ENCODE results near the gene DCTPP1. TPM values are rescaled to one million over a fixed set of nuclear protein-coding genes. Genes with fewer than 3 reads are reported as not detected.

Gene DCTPP1
- total and polyA plus RNA-seq, 9 of the 15 experiments (the other 6 are each of a cell fraction or from before 2014, with no cell fraction given): 45.0 to 132 (median 80.6) TPM

DNA sequence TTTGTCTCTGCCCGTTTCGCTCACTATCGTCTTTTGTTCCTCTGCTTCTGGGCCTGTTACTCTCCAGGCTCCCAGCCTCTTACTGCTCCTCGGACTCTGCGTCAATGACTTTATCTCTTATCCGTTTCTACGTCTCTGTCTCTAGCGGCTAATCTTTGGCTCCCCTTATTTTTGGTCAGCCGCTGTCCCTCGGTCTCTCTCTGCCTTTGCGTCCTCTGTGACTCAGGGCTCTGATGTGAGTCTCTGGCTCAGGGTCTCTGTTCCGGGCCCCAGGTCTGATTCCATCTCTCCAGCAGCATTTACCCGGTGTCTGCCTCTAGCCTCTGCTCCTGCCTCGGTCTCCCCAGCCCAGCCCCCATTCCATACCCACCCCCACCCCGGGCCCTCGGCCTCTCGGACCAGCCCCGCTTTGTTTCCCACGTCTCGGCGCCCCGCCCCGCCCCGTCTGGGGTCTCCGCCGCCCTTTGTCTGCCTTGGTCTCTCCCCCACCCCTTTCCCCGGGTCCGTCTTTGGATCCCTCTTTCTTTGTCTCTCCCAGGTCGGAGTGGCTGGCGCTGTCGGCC lies 35.2 kb downstream of the DCTPP1 start (continued):
- TF ChIP-seq, protein P1, sequence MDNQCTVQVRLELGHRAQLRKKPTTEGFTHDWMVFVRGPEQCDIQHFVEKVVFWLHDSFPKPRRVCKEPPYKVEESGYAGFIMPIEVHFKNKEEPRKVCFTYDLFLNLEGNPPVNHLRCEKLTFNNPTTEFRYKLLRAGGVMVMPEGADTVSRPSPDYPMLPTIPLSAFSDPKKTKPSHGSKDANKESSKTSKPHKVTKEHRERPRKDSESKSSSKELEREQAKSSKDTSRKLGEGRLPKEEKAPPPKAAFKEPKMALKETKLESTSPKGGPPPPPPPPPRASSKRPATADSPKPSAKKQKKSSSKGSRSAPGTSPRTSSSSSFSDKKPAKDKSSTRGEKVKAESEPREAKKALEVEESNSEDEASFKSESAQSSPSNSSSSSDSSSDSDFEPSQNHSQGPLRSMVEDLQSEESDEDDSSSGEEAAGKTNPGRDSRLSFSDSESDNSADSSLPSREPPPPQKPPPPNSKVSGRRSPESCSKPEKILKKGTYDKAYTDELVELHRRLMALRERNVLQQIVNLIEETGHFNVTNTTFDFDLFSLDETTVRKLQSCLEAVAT (IDR thresholded peaks at IDR 0.05): no peak
- TF ChIP-seq TAF9B (IDR thresholded peaks at IDR 0.05; ENCODE audit: partially characterized antibody) (peak; percentile 39), RBM22 (IDR thresholded peaks at IDR 0.05; ENCODE audit: low read depth, low read length, poor library complexity, severe bottlenecking) (no peak), CHD1 (IDR thresholded peaks at IDR 0.05; ENCODE audit: low read length) (peak; percentile 14), SRF (CRISPR knock-in tag; IDR thresholded peaks at IDR 0.05) (no peak), ZNF407 (IDR thresholded peaks at IDR 0.05; ENCODE audit: low read depth) (no peak), KDM5B (IDR thresholded peaks at IDR 0.05; ENCODE audit: insufficient replicate concordance, low read depth, low read length) (peak; percentile 62)
- TF ChIP-seq, protein P2, sequence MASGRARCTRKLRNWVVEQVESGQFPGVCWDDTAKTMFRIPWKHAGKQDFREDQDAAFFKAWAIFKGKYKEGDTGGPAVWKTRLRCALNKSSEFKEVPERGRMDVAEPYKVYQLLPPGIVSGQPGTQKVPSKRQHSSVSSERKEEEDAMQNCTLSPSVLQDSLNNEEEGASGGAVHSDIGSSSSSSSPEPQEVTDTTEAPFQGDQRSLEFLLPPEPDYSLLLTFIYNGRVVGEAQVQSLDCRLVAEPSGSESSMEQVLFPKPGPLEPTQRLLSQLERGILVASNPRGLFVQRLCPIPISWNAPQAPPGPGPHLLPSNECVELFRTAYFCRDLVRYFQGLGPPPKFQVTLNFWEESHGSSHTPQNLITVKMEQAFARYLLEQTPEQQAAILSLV (tag; IDR thresholded peaks at IDR 0.05): no peak
- TF ChIP-seq, protein P3, sequence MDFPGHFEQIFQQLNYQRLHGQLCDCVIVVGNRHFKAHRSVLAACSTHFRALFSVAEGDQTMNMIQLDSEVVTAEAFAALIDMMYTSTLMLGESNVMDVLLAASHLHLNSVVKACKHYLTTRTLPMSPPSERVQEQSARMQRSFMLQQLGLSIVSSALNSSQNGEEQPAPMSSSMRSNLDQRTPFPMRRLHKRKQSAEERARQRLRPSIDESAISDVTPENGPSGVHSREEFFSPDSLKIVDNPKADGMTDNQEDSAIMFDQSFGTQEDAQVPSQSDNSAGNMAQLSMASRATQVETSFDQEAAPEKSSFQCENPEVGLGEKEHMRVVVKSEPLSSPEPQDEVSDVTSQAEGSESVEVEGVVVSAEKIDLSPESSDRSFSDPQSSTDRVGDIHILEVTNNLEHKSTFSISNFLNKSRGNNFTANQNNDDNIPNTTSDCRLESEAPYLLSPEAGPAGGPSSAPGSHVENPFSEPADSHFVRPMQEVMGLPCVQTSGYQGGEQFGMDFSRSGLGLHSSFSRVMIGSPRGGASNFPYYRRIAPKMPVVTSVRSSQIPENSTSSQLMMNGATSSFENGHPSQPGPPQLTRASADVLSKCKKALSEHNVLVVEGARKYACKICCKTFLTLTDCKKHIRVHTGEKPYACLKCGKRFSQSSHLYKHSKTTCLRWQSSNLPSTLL (IDR thresholded peaks at IDR 0.05): no peak

All from K562 (cell line).